H1 (cell line): ENCODE results near the gene TPM2. TPM values are rescaled to one million over a fixed set of nuclear protein-coding genes. Genes with fewer than 3 reads are reported as not detected.

ENCODE experiments used
- CTCF ChIA-PET: fragments of 300-600 bp; sonication (Branson Sonifier 250); formaldehyde crosslinking; loops from one replicate; lab custom pipeline; 2021; ENCODE audit not compliant: partially characterized antibody; lab: Charles Lee
- POLR2A ChIA-PET: fragments of 300-600 bp; sonication (Branson Sonifier 250); formaldehyde crosslinking; loops from one replicate; lab custom pipeline; 2021; ENCODE audit warnings: inconsistent platforms; ENCODE audit not compliant: partially characterized antibody; lab: Charles Lee
- DNase-seq, 2 experiments: peaks; one replicate each; pipeline versions ENCODE4 v3.0.0 to v3.0.0-alpha.2; 2010 to 2022; ENCODE audit warnings: low spot score in 2 of 2, low read depth in 1 of 2, mixed read lengths in 1 of 2
- FAIRE-seq: peaks from 2 replicates; lab custom pipeline; 2011; peaks lifted over from hg19 to GRCh38; lab: Jason Lieb, UNC
- H2AFZ ChIP-seq: 2 replicates; pipeline ENCODE4 v1.8.1; 2012; ENCODE audit warnings: low read length, inconsistent platforms
- H2AK5ac ChIP-seq: 2 replicates; pipeline ENCODE4 v1.6.1; 2013; ENCODE audit warnings: low read depth, low read length
- H2BK120ac ChIP-seq: replicated peaks from 2 replicates; pipeline ENCODE3; 2013; ENCODE audit warnings: low read depth, low read length, inconsistent platforms
- H2BK12ac ChIP-seq: 2 replicates; pipeline ENCODE4 v1.6.1; 2013; ENCODE audit warnings: low read depth, low read length
- H2BK15ac ChIP-seq: 2 replicates; pipeline ENCODE4 v1.6.1; 2013; ENCODE audit warnings: low read length
- H2BK20ac ChIP-seq: 2 replicates; pipeline ENCODE4 v1.6.1; 2013; ENCODE audit warnings: low read length
- H2BK5ac ChIP-seq: 2 replicates; pipeline ENCODE4 v1.6.1; 2013; ENCODE audit warnings: low read depth, low read length
- H3K14ac ChIP-seq: 2 replicates; pipeline ENCODE4 v1.6.1; 2013; ENCODE audit warnings: inconsistent platforms; ENCODE audit not compliant: insufficient read length
- H3K18ac ChIP-seq: 2 replicates; pipeline ENCODE4 v1.6.1; 2013; ENCODE audit warnings: low read length; ENCODE audit errors: extremely low read depth
- H3K23ac ChIP-seq: 2 replicates; pipeline ENCODE4 v1.6.1; 2013; ENCODE audit warnings: inconsistent platforms; ENCODE audit not compliant: insufficient read length
- H3K23me2 ChIP-seq: 2 replicates; pipeline ENCODE4 v1.6.1; 2013; ENCODE audit warnings: low read depth, low read length
- H3K27ac ChIP-seq: 2 replicates; pipeline ENCODE4 v1.6.1; 2011; ENCODE audit warnings: low read depth, low read length, inconsistent platforms
- H3K27me3 ChIP-seq, 4 experiments: replicated peaks in 1 of 4; 1 replicate in 1 of 4; 2 replicates in 3 of 4; pipeline versions ENCODE4 v1.6.1 to v1.8.1; 2011 to 2013; ENCODE audit warnings: low read length in 3 of 4, mild to moderate bottlenecking in 3 of 4, inconsistent platforms in 2 of 4, mixed read lengths in 2 of 4, moderate library complexity in 1 of 4; ENCODE audit not compliant: control insufficient read depth in 3 of 4, insufficient read depth in 3 of 4; ENCODE audit errors: extremely low read depth in 1 of 4
- H3K36me3 ChIP-seq, 4 experiments: 2 replicates each; pipeline versions ENCODE4 v1.6.1 to v1.8.1; 2011 to 2013; ENCODE audit warnings: mild to moderate bottlenecking in 4 of 4, low read length in 3 of 4, moderate library complexity in 2 of 4, control low read depth in 1 of 4, inconsistent platforms in 1 of 4; ENCODE audit not compliant: insufficient read depth in 4 of 4, control insufficient read depth in 2 of 4
- H3K4ac ChIP-seq: replicated peaks from 2 replicates; pipeline ENCODE3; 2013; ENCODE audit warnings: low read length, low read depth, mixed read lengths, inconsistent platforms; ENCODE audit not compliant: insufficient read length
- H3K4me1 ChIP-seq, 4 experiments: replicated peaks in 1 of 4; 1 replicate in 1 of 4; 2 replicates in 3 of 4; pipeline versions ENCODE4 v1.6.1 to v1.8.1; 2011 to 2013; ENCODE audit warnings: low read length in 3 of 4, inconsistent platforms in 2 of 4, mixed read lengths in 1 of 4; ENCODE audit not compliant: insufficient read depth in 4 of 4, control insufficient read depth in 3 of 4
- H3K4me2 ChIP-seq, 2 experiments: 2 replicates each; pipeline versions ENCODE4 v1.6.1 to v1.8.1; 2011 to 2013; ENCODE audit warnings: low read depth in 2 of 2, low read length in 2 of 2, control low read depth in 1 of 2, inconsistent platforms in 1 of 2, mild to moderate bottlenecking in 1 of 2; ENCODE audit not compliant: insufficient read depth in 1 of 2
- H3K4me3 ChIP-seq, 4 experiments: fragments of 200-600, 300-600 bp in 1 of 4; sonication (generic), shearing (Covaris generic), sonication (Bioruptor Twin) in 1 of 4; 2 replicates each; pipeline versions ENCODE4 v1.5.1 to v1.8.1; 2011 to 2016; ENCODE audit warnings: low read length in 4 of 4, low read depth in 3 of 4, control low read depth in 2 of 4, inconsistent platforms in 2 of 4, mild to moderate bottlenecking in 2 of 4, mixed read lengths in 1 of 4, moderate library complexity in 1 of 4; ENCODE audit not compliant: insufficient read depth in 2 of 4; ENCODE audit errors: extremely low read depth in 1 of 4
- H3K56ac ChIP-seq: replicated peaks from 2 replicates; pipeline ENCODE3; 2013; ENCODE audit warnings: low read depth, mild to moderate bottlenecking, mixed read lengths, low read length, inconsistent platforms; ENCODE audit not compliant: insufficient read length
- H3K79me1 ChIP-seq: 2 replicates; pipeline ENCODE4 v1.6.1; 2013; ENCODE audit warnings: low read depth, low read length, control low read depth
- H3K79me2 ChIP-seq, 2 experiments: 2 replicates each; pipeline versions ENCODE4 v1.6.1 to v1.8.1; 2012 to 2013; ENCODE audit warnings: low read length in 2 of 2, mild to moderate bottlenecking in 2 of 2, inconsistent platforms in 1 of 2; ENCODE audit not compliant: insufficient read depth in 2 of 2, control insufficient read depth in 1 of 2
- H3K9ac ChIP-seq, 4 experiments: replicated peaks in 1 of 4; 1 replicate in 1 of 4; 2 replicates in 3 of 4; pipeline versions ENCODE4 v1.6.1 to v1.8.1; 2011 to 2013; ENCODE audit warnings: low read depth in 3 of 4, low read length in 3 of 4, control low read depth in 2 of 4, mild to moderate bottlenecking in 2 of 4, moderate library complexity in 2 of 4, inconsistent platforms in 1 of 4; ENCODE audit errors: extremely low read depth in 1 of 4
- H3K9me3 ChIP-seq, 2 experiments: 2 replicates each; pipeline versions ENCODE4 v1.6.1 to v1.8.1; 2012 to 2013; ENCODE audit warnings: mild to moderate bottlenecking in 2 of 2, moderate library complexity in 2 of 2, control low read depth in 1 of 2, inconsistent platforms in 1 of 2, low read depth in 1 of 2, low read length in 1 of 2, mixed read lengths in 1 of 2; ENCODE audit not compliant: insufficient read depth in 2 of 2
- H4K20me1 ChIP-seq, 2 experiments: replicated peaks in 1 of 2; 2 replicates each; pipeline versions ENCODE3 to v1.8.1; 2011 to 2013; ENCODE audit warnings: inconsistent platforms in 2 of 2, low read length in 2 of 2, mild to moderate bottlenecking in 1 of 2; ENCODE audit not compliant: insufficient read depth in 2 of 2, control insufficient read depth in 1 of 2
- H4K5ac ChIP-seq: 2 replicates; pipeline ENCODE4 v1.6.1; 2013; ENCODE audit warnings: low read length, low read depth, mixed read lengths, inconsistent platforms; ENCODE audit not compliant: insufficient read length
- H4K8ac ChIP-seq: 2 replicates; pipeline ENCODE4 v1.8.0; 2013; ENCODE audit warnings: mild to moderate bottlenecking, moderate library complexity, low read length, inconsistent platforms; ENCODE audit not compliant: insufficient read depth; ENCODE audit errors: extremely low read depth
- H4K91ac ChIP-seq: replicated peaks from 2 replicates; pipeline ENCODE3; 2013; ENCODE audit warnings: low read length, mixed read lengths, inconsistent platforms; ENCODE audit not compliant: insufficient read length
- BACH1 ChIP-seq: IDR thresholded peaks from 2 replicates; pipeline ENCODE4 v1.6.1; 2012; ENCODE audit warnings: low read length, improper control_type of control experiment
- CBX5 ChIP-seq: fragments of 300-800, 300-1000 bp; sonication (generic); IDR thresholded peaks from 2 replicates; pipeline ENCODE4 v1.7.1; 2016; ENCODE audit warnings: antibody characterized with exemption, low read length, low read depth
- CHD2 ChIP-seq: IDR thresholded peaks from 2 replicates; pipeline ENCODE4 v1.6.1; 2012; ENCODE audit warnings: low read length, improper control_type of control experiment
- EGR1 ChIP-seq: IDR thresholded peaks from 2 replicates; pipeline ENCODE4 v1.6.1; 2011; ENCODE audit warnings: low read depth, low read length, borderline replicate concordance
- JUND ChIP-seq: IDR thresholded peaks from 2 replicates; pipeline ENCODE4 v1.6.1; 2011; ENCODE audit warnings: mild to moderate bottlenecking, improper control_type of control experiment, low read length
- KDM4A ChIP-seq: IDR thresholded peaks from one replicate; pipeline ENCODE4 v1.7.1; 2012; ENCODE audit warnings: low read depth, mild to moderate bottlenecking, moderate library complexity, low read length, inconsistent platforms; ENCODE audit not compliant: severe bottlenecking
- MAFK ChIP-seq: IDR thresholded peaks from 2 replicates; pipeline ENCODE4 v1.6.1; 2012; ENCODE audit warnings: low read depth, mild to moderate bottlenecking, improper control_type of control experiment, low read length
- POLR2A ChIP-seq, 2 experiments: IDR thresholded peaks; 1 replicate in 1 of 2; 2 replicates in 1 of 2; pipeline ENCODE4 v1.6.1; 2011; ENCODE audit warnings: low read depth in 2 of 2, low read length in 2 of 2, mild to moderate bottlenecking in 2 of 2; ENCODE audit errors: control extremely low read depth in 1 of 2
- SAP30 ChIP-seq: fragments of 300-600 bp; sonication (generic); IDR thresholded peaks from 2 replicates; pipeline ENCODE4 v1.7.1; 2012; ENCODE audit warnings: low read length, moderate library complexity, mild to moderate bottlenecking, inconsistent platforms; ENCODE audit not compliant: insufficient read depth, insufficient replicate concordance
- SIX5 ChIP-seq: IDR thresholded peaks from 2 replicates; pipeline ENCODE4 v1.6.1; 2011; ENCODE audit warnings: mild to moderate bottlenecking, low read depth, low read length
- TAF1 ChIP-seq: IDR thresholded peaks from 2 replicates; pipeline ENCODE4 v1.6.1; 2011; ENCODE audit warnings: mild to moderate bottlenecking, low read depth, low read length
- TBP ChIP-seq: IDR thresholded peaks from 2 replicates; pipeline ENCODE4 v1.6.1; 2011; ENCODE audit warnings: low read depth, low read length, improper control_type of control experiment
- TCF12 ChIP-seq: IDR thresholded peaks from 2 replicates; pipeline ENCODE4 v1.6.1; 2011; ENCODE audit warnings: low read depth, mild to moderate bottlenecking, low read length
- WGBS, 2 experiments: shearing (Covaris generic) in 1 of 2; methylation state at CpG; one replicate each; pipeline versions ENCODE4 v1.1.6 to v1.1.7; 2013 to 2015; ENCODE audit warnings: low lambda C conversion rate in 2 of 2, mixed read lengths in 2 of 2, inconsistent platforms in 1 of 2, low coverage in 1 of 2, missing lambda C conversion rate in 1 of 2; ENCODE audit not compliant: insufficient replicate concordance in 2 of 2, insufficient coverage in 1 of 2, insufficient read length in 1 of 2; ENCODE audit errors: extremely low coverage in 1 of 2, missing lambda C conversion rate in 1 of 2; 5-methylcytosine and 5-hydroxymethylcytosine counted together
- polyA plus RNA-seq, 7 experiments: library from polyadenylated mRNA; depleted of rRNA in 3 of 7; stranded (reverse) in 5 of 7; unstranded in 2 of 7; fragments of >200 nt in 5 of 7; fragments of 200-250 nt in 2 of 7; gene quantifications; 1 replicate in 5 of 7; 2 replicates in 1 of 7; 4 replicates in 1 of 7; pipeline versions ENCODE4 v1.2.1 to v1.2.3, GENCODE V29; 2011 to 2013; ENCODE audit warnings: missing spikeins in 2 of 7, mixed read lengths in 2 of 7
- total RNA-seq: library from RNA; stranded (reverse); fragmentation: NEBNext Ultra II Directional; extraction: Animal tissue kit (Norgen Biotek cat#: 25700); gene quantifications from 2 replicates; pipeline ENCODE4 v1.2.1, GENCODE V29; 2021

Gene TPM2
- total and polyA plus RNA-seq, 2 of the 8 experiments (the other 6 are each of a cell fraction or from before 2014, with no cell fraction given) = 62.5 to 181 TPM

GRCh38 chr9:35673132-35674024 lies 16.3 kb downstream of the TPM2 start, which contains the start of gene CA9:
Gene CA9, plus strand, starts transcription at chr9:35673928. Its CDS starts 32 bp downstream, at chr9:35673960.
- H4K20me1 ChIP-seq = no peaks in the 10 kb centered on the region
- no peaks in the 10 kb centered on the region for H3K79me2 ChIP-seq
- no peak within 1 kb of the TSS for H2AFZ ChIP-seq
- H3K23ac ChIP-seq = no peak within 1 kb of the TSS
- peak within 1 kb of the TSS; percentile 82; the same call in 1 of the 2 replicates for H2AK5ac ChIP-seq
- H4K5ac ChIP-seq = no peak within 1 kb of the TSS
- no peak within 1 kb of the TSS for H2BK5ac ChIP-seq
- ChIA-PET CTCF (interaction anchor here (0.6 to 6.3 kb wide), 5 partner anchors 9 to 95 kb away, joined by 3 to 77 read pairs (median 3); partner anchors contain the start of genes ARHGEF39, CCDC107 and RMRP), POLR2A (interaction anchor here (1.6 to 7.6 kb wide), 6 partner anchors 8 to 22 kb away, joined by 5 to 63 read pairs (median 18); partner anchors contain the start of genes ARHGEF39, CCDC107, RMRP and TPM2)
- H2BK120ac ChIP-seq = no peak within 1 kb of the TSS
- H4K91ac ChIP-seq = no peak within 1 kb of the TSS
- no peak within 1 kb of the TSS for H3K4ac ChIP-seq
- peaks cover 0 to 12% (median under 1%) of the 10 kb centered on the region in 4 experiments; a peak in 5 of 7 replicates for H3K4me1 ChIP-seq
- H2BK20ac ChIP-seq = no peak within 1 kb of the TSS
- H3K14ac ChIP-seq = no peak within 1 kb of the TSS
- no peaks in the 10 kb centered on the region for H3K79me1 ChIP-seq
- H4K8ac ChIP-seq = no peak within 1 kb of the TSS; the same call in 1 of the 2 replicates
- FAIRE-seq (no peak), DNase-seq (no peak)
- peaks cover 0 to 3% (median 3%) of the 10 kb centered on the region in 4 experiments; a peak in 4 of 7 replicates for H3K27me3 ChIP-seq
- H3K4me3 ChIP-seq = no peak within 1 kb of the TSS
- H3K9me3 ChIP-seq = no peaks in the 10 kb centered on the region
- peaks cover 2% of the 10 kb centered on the region; the same call in 1 of the 2 replicates for H3K23me2 ChIP-seq
- H2BK12ac ChIP-seq = no peak within 1 kb of the TSS
- H2BK15ac ChIP-seq = peak within 1 kb of the TSS; percentile 31; the same call in 1 of the 2 replicates
- peak within 1 kb of the TSS in 1 of 2 experiments; percentile 91; a peak in 1 of 4 replicates for H3K4me2 ChIP-seq
- no peak within 1 kb of the TSS for H3K27ac ChIP-seq
- H3K36me3 ChIP-seq = no peaks in the 10 kb centered on the region
- H3K56ac ChIP-seq = no peak within 1 kb of the TSS
- WGBS, 2 experiments = 89% methylated on average over 8 of the region's 10 CpGs; no CpG with 5 or more reads in 1 of the 2 experiments
- H3K9ac ChIP-seq = no peak within 1 kb of the TSS
- H3K18ac ChIP-seq = no peak within 1 kb of the TSS
- no peak for TF ChIP-seq MAFK
- no peak for TF ChIP-seq CBX5
- no peak for TF ChIP-seq CHD2
- TF ChIP-seq KDM4A = no peak
- no peak for TF ChIP-seq EGR1
- TF ChIP-seq TBP = no peak
- no peak for TF ChIP-seq POLR2A (IDR thresholded peaks at IDR 0.05; ENCODE audit: control extremely low read depth in 1 of 2, low read depth in 2 of 2, low read length in 2 of 2)
- no peak for TF ChIP-seq SIX5
- TF ChIP-seq SAP30 = no peak
- no peak for TF ChIP-seq TCF12
- TF ChIP-seq JUND = no peak
- no peak for TF ChIP-seq BACH1
- TF ChIP-seq TAF1 = no peak
